ENCODE results near the gene RTN4RL2. TPM values are rescaled to one million over a fixed set of nuclear protein-coding genes. Genes with fewer than 3 reads are reported as not detected.

The RTN4RL2 gene
- total and polyA plus RNA-seq, 7 experiments from 2014 or later, result 0.08 to 0.47 (median 0.27) TPM; not detected in 2

DNA sequence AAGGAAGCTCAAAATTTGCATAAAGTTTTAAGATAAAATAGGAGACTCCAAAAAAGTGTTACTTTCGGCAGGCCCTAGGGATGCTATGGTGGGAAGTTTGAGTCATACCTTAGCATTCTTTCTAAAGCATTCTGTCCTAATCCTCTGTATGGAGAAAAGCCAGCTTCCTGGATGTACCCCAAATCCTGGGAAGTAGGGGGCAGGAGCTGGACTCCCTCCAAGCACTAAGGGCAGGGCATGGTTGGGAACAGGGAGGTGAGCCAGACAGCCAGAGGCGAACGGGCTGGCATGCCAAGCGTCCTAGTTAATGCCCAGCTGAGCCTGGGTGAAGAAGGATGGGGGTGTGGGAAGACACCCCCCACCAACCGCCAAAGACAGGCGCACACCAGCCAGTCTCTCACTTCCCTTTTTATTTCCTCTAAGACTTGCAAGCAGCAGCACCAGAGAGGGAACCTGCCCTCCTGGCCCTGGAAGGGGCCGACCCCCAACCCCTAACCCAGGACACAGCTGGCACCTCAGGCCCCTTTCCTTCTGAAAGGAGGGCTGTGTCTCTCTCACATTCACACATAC lies 23.9 kb downstream of the RTN4RL2 start:
- peaks cover 0 to 17% (median 6%) of the 10 kb centered on the region in 7 donors for H3K4me1 Mint-ChIP-seq
- POLR2A ChIA-PET, result interaction anchor here (0.7 to 1.0 kb wide), 5 partner anchors 9 to 148 kb away, joined by 3 read pairs; partner anchors contain the start of gene SSRP1
- no peaks in the 10 kb centered on the region for H3K27me3 ChIP-seq (ENCODE audit: control insufficient read depth in 2 of 2, insufficient read depth in 2 of 2, low read length in 2 of 2)
- CTCF ChIA-PET, result interaction anchor here (0.7 to 9.3 kb wide), 9 partner anchors 9 to 132 kb away, joined by 3 to 104 read pairs (median 5); no protein-coding TSS in a partner anchor
- peaks cover 6 to 13% of the 10 kb centered on the region in 2 donors for H3K4me1 ChIP-seq (ENCODE audit: control insufficient read depth in 2 of 2, insufficient read depth in 2 of 2, low read length in 2 of 2)
- DNase-seq (no peak), ATAC-seq (no peak)
- H3K4me3 ChIP-seq (ENCODE audit: low read length), result no peak overlapping the region
- H3K27ac Mint-ChIP-seq, result no peak overlapping the region
- no peaks in the 10 kb centered on the region for H3K9me3 Mint-ChIP-seq
- H3K27me3 Mint-ChIP-seq, result peaks cover 10 to 36% (median 17%) of the 10 kb centered on the region in 5 donors
- no peak overlapping the region for H3K4me3 Mint-ChIP-seq
- H3K36me3 ChIP-seq (ENCODE audit: control insufficient read depth in 2 of 3, insufficient read depth in 3 of 3, low read length in 3 of 3), result peaks cover 0 to 27% (median 0%) of the 10 kb centered on the region in 3 experiments
- intact Hi-C loops (cut with micrococcal nuclease), result loop anchor here in 1 of 2 donors (5.0 kb wide), 1 partner anchor 57 kb away; the partner anchor contains the start of gene SLC43A3
- H3K36me3 Mint-ChIP-seq, result peaks cover 3 to 32% (median 31%) of the 10 kb centered on the region in 5 donors
- H3K27ac ChIP-seq (ENCODE audit: low read depth, low read length), result no peak overlapping the region
- H3K9me3 ChIP-seq (ENCODE audit: control insufficient read depth in 2 of 3, low read length in 3 of 3), result no peaks in the 10 kb centered on the region

DNA sequence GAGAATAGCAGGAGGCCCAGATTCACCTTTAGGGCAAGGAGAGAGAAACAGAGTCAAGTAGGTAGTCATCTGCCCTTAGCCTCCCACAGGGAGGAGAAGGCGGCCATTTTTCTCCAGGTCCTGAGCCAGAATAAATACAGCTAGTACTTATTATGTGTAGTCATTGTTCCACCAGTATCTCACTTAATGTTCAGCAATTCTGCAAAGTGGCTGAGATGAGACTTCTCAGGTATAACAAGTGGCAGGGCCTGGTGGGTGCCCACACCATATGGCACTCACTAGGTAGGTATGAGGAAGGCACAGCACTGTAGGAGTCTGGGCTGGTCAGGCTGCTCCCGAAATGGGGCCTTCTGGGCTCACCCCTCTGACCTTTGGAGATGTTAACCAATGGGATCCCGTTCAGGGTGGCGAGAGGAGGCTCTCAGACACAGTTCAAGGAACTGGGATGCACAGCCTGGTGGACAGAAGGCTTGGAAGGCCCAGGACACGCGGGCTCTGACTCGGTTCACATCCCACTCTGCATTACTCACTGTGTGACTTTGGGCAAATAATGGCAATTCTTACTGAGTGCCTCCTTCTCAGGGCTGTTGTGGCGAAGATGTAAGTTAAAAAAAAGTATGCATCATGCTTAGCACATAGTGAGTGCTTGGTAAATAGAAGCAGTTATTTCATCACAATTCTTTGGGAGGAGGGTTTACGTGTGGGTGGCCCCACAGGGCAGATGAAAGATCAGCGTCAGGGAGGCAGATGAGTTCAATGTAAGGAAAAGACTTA lies 25.1 kb downstream of the RTN4RL2 start:
- no peak overlapping the region for H3K4me3 Mint-ChIP-seq
- H3K36me3 ChIP-seq (ENCODE audit: control insufficient read depth in 2 of 3, insufficient read depth in 3 of 3, low read length in 3 of 3), result peaks cover 0 to 28% (median 0%) of the 10 kb centered on the region in 3 experiments

GRCh38 chr11:57487021-57487778 lies 26.9 kb downstream of the RTN4RL2 start:
- no peak for ATAC-seq
- Histone ChIP-seq H3K27ac (ENCODE audit: low read depth, low read length) (no peak overlapping the region), H3K4me1 (ENCODE audit: control insufficient read depth in 2 of 2, insufficient read depth in 2 of 2, low read length in 2 of 2) (peaks cover 6 to 13% of the 10 kb centered on the region in 2 donors), H3K27me3 (ENCODE audit: control insufficient read depth in 2 of 2, insufficient read depth in 2 of 2, low read length in 2 of 2) (no peaks in the 10 kb centered on the region), H3K36me3 (ENCODE audit: control insufficient read depth in 2 of 3, insufficient read depth in 3 of 3, low read length in 3 of 3) (peaks cover 0 to 33% (median 0%) of the 10 kb centered on the region in 3 experiments), H3K4me3 (ENCODE audit: low read length) (no peak overlapping the region), H3K9me3 (ENCODE audit: control insufficient read depth in 2 of 3, low read length in 3 of 3) (no peaks in the 10 kb centered on the region)
- intact Hi-C loops (cut with micrococcal nuclease), result no loop called here
- ChIA-PET CTCF (interaction anchor here (0.6 to 14.7 kb wide), 3 partner anchors 31 to 79 kb away, joined by 3 to 286 read pairs (median 6); partner anchors contain the start of gene TIMM10), POLR2A (no interaction called here)
- peaks cover 2 to 49% (median 45%) of the 10 kb centered on the region in 5 donors for H3K36me3 Mint-ChIP-seq
- no peak overlapping the region for H3K4me3 Mint-ChIP-seq
- peak overlapping the region in 1 of 9 donors; percentile 2 for H3K27ac Mint-ChIP-seq
- peaks cover 10 to 29% (median 11%) of the 10 kb centered on the region in 5 donors for H3K27me3 Mint-ChIP-seq
- peaks cover 0 to 6% (median 3%) of the 10 kb centered on the region in 7 donors for H3K4me1 Mint-ChIP-seq
- no peaks in the 10 kb centered on the region for H3K9me3 Mint-ChIP-seq
- no peak for DNase-seq

More for the DNA sequence above, 25.1 kb downstream of the RTN4RL2 start:
- Mint-ChIP-seq H3K9me3 (no peaks in the 10 kb centered on the region), H3K27me3 (peaks cover 10 to 29% (median 17%) of the 10 kb centered on the region in 5 donors), H3K36me3 (peaks cover 3 to 41% (median 37%) of the 10 kb centered on the region in 5 donors), H3K4me1 (peaks cover 0 to 17% (median 4%) of the 10 kb centered on the region in 7 donors), H3K27ac (no peak overlapping the region)
- Histone ChIP-seq H3K4me3 (ENCODE audit: low read length) (no peak overlapping the region), H3K4me1 (ENCODE audit: control insufficient read depth in 2 of 2, insufficient read depth in 2 of 2, low read length in 2 of 2) (peaks cover 6 to 13% of the 10 kb centered on the region in 2 donors), H3K9me3 (ENCODE audit: control insufficient read depth in 2 of 3, low read length in 3 of 3) (no peaks in the 10 kb centered on the region), H3K27me3 (ENCODE audit: control insufficient read depth in 2 of 2, insufficient read depth in 2 of 2, low read length in 2 of 2) (no peaks in the 10 kb centered on the region), H3K27ac (ENCODE audit: low read depth, low read length) (no peak overlapping the region)
- intact Hi-C loops (cut with micrococcal nuclease), result no loop called here
- DNase-seq, result no peak
- ATAC-seq, result peak; percentile 45
- ChIA-PET CTCF (interaction anchor here (1.3 to 9.3 kb wide), 3 partner anchors 8 to 41 kb away, joined by 4 to 104 read pairs (median 28); no protein-coding TSS in a partner anchor), POLR2A (no interaction called here)

DNA sequence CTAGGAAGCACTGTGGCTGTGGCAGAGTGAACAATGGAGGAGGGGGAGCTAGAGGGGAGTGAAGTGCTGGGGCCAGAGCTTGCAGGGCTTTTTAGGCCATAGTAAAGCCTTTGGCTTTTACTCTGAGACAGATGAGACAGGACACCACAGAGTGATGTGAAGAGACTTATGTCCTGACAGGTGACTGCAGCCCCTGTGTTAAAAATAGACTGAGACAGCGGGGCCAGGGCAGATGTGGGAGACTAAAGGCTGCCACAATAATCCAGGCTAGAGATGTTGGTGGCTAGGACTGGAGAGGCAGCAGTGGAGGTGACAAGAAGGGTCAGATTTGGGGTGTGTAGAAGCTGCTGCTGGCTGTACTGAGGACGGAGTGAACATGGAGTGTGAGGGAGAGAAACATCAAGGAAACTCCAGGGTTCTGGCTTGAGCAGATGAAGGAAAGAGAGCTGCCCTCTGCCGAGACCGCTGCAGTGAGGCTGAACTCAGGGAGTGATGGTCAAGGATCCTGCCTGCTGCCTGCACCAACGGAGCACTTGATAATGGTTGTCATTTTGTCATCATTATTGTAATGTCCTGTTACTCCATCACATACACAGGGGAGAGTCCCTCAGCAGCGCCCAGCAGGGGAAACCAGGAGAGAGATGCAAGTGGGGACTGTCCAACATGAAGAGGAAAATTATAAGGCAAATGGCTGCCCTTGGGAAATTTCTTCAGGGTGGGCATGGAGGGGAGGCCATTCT lies 27.8 kb downstream of the RTN4RL2 start:
- H3K27ac ChIP-seq (ENCODE audit: low read depth, low read length), result no peak overlapping the region
- H3K36me3 ChIP-seq (ENCODE audit: control insufficient read depth in 2 of 3, insufficient read depth in 3 of 3, low read length in 3 of 3), result peaks cover 0 to 33% (median 0%) of the 10 kb centered on the region in 3 experiments
- Mint-ChIP-seq H3K36me3 (peaks cover 2 to 49% (median 45%) of the 10 kb centered on the region in 5 donors), H3K27me3 (peaks cover 7 to 29% (median 11%) of the 10 kb centered on the region in 5 donors), H3K4me3 (no peak overlapping the region), H3K4me1 (peaks cover 0 to 4% (median 2%) of the 10 kb centered on the region in 7 donors), H3K9me3 (no peaks in the 10 kb centered on the region), H3K27ac (no peak overlapping the region)
- POLR2A ChIA-PET, result interaction anchor here (1.1 kb wide), 1 partner anchor 31 kb away, joined by 3 read pairs; no protein-coding TSS in a partner anchor
- H3K4me1 ChIP-seq (ENCODE audit: control insufficient read depth in 2 of 2, insufficient read depth in 2 of 2, low read length in 2 of 2), result peaks cover 5 to 7% of the 10 kb centered on the region in 2 donors
- CTCF ChIA-PET, result interaction anchor here (1.3 to 14.7 kb wide), 2 partner anchors 32 to 40 kb away, joined by 3 to 286 read pairs; partner anchors contain the start of gene TIMM10
- no peaks in the 10 kb centered on the region for H3K9me3 ChIP-seq (ENCODE audit: control insufficient read depth in 2 of 3, low read length in 3 of 3)
- intact Hi-C loops (cut with micrococcal nuclease), result no loop called here
- no peak for ATAC-seq
- no peak for DNase-seq
- H3K27me3 ChIP-seq (ENCODE audit: control insufficient read depth in 2 of 2, insufficient read depth in 2 of 2, low read length in 2 of 2), result no peaks in the 10 kb centered on the region
- no peak overlapping the region for H3K4me3 ChIP-seq (ENCODE audit: low read length)

- ChIA-PET POLR2A (interaction anchor here (1.3 kb wide), 1 partner anchor 38 kb away, joined by 5 read pairs; no protein-coding TSS in a partner anchor), CTCF (interaction anchor here (4.6 to 14.7 kb wide), 2 partner anchors 32 to 37 kb away, joined by 39 to 286 read pairs; partner anchors contain the start of genes RTN4RL2 and TIMM10)
- H3K27ac ChIP-seq (ENCODE audit: low read depth, low read length), result no peak overlapping the region
- H3K4me1 ChIP-seq (ENCODE audit: control insufficient read depth in 2 of 2, insufficient read depth in 2 of 2, low read length in 2 of 2), result peaks cover 0 to 3% of the 10 kb centered on the region in 2 donors
- ATAC-seq (no peak), DNase-seq (no peak)
- peaks cover 0 to 11% (median 0%) of the 10 kb centered on the region in 7 donors for H3K4me1 Mint-ChIP-seq
- peaks cover 0 to 17% (median 5%) of the 10 kb centered on the region in 5 donors for H3K27me3 Mint-ChIP-seq
- intact Hi-C loops (cut with micrococcal nuclease), result loop anchor here (1.0 to 10.0 kb wide), 5 partner anchors 33 to 1034 kb away; partner anchors contain the start of gene UBE2L6 (in 1 of the 2)
- peaks cover 0 to 42% (median 36%) of the 10 kb centered on the region in 5 donors for H3K36me3 Mint-ChIP-seq
- H3K4me3 Mint-ChIP-seq, result no peak overlapping the region
- peak overlapping the region in 1 of 9 donors; percentile 20 for H3K27ac Mint-ChIP-seq
- peaks cover 0 to 24% (median 0%) of the 10 kb centered on the region in 3 experiments for H3K36me3 ChIP-seq (ENCODE audit: control insufficient read depth in 2 of 3, insufficient read depth in 3 of 3, low read length in 3 of 3)
- H3K9me3 ChIP-seq (ENCODE audit: control insufficient read depth in 2 of 3, low read length in 3 of 3), result no peaks in the 10 kb centered on the region
- no peaks in the 10 kb centered on the region for H3K27me3 ChIP-seq (ENCODE audit: control insufficient read depth in 2 of 2, insufficient read depth in 2 of 2, low read length in 2 of 2)
- no peaks in the 10 kb centered on the region for H3K9me3 Mint-ChIP-seq
- H3K4me3 ChIP-seq (ENCODE audit: low read length), result no peak overlapping the region
These were observed 30.3 kb downstream of the RTN4RL2 start for GRCh38 chr11:57490456-57491248.

All from naive thymus-derived CD4-positive, alpha-beta T cell (primary cell).